Endodermal cell (in vitro differentiated cells): ENCODE measurements around the gene CHCHD3. TPM values are rescaled to one million over a fixed set of nuclear protein-coding genes. Genes with fewer than 3 reads are reported as not detected.

Source experiments
- DNase-seq: peaks from one replicate; pipeline ENCODE4 v3.0.0-alpha.2; 2017
- H3K27ac ChIP-seq: 2 replicates; pipeline ENCODE4 v1.5.1; 2013; ENCODE audit warnings: mild to moderate bottlenecking, low read depth, low read length, moderate library complexity
- H3K27me3 ChIP-seq: 2 replicates; pipeline ENCODE4 v1.6.1; 2013; ENCODE audit warnings: mild to moderate bottlenecking, low read length, moderate library complexity; ENCODE audit not compliant: insufficient read depth, control insufficient read depth, poor library complexity, severe bottlenecking
- H3K36me3 ChIP-seq: 2 replicates; pipeline ENCODE4 v1.7.0; 2013; ENCODE audit warnings: mild to moderate bottlenecking, low read length, moderate library complexity; ENCODE audit not compliant: control insufficient read depth, insufficient read depth
- H3K4me1 ChIP-seq: one replicate; pipeline ENCODE4 v1.7.0; 2013; ENCODE audit warnings: low read length; ENCODE audit not compliant: control insufficient read depth, insufficient read depth
- H3K4me3 ChIP-seq: 2 replicates; pipeline ENCODE4 v1.5.1; 2013; ENCODE audit warnings: mild to moderate bottlenecking, low read length, moderate library complexity
- H3K9ac ChIP-seq: 2 replicates; pipeline ENCODE4 v1.6.1; 2013; ENCODE audit warnings: mild to moderate bottlenecking, low read length, moderate library complexity; ENCODE audit not compliant: poor library complexity, severe bottlenecking; ENCODE audit errors: extremely low read depth
- H3K9me3 ChIP-seq: 2 replicates; pipeline ENCODE4 v1.6.1; 2013; ENCODE audit warnings: mild to moderate bottlenecking, low read length, moderate library complexity; ENCODE audit not compliant: control insufficient read depth
- H3K27ac Mint-ChIP-seq: 2 replicates; pipeline ENCODE4 v1.8.0; 2020; ENCODE audit warnings: mixed read lengths
- H3K27me3 Mint-ChIP-seq: 2 replicates; pipeline ENCODE4 v1.8.0; 2021; ENCODE audit warnings: mild to moderate bottlenecking, mixed read lengths; ENCODE audit not compliant: insufficient read depth
- H3K36me3 Mint-ChIP-seq: 2 replicates; pipeline ENCODE4 v1.8.0; 2020; ENCODE audit warnings: low read depth, mixed read lengths
- H3K4me1 Mint-ChIP-seq: 2 replicates; pipeline ENCODE4 v1.8.0; 2020; ENCODE audit warnings: mixed read lengths
- H3K4me3 Mint-ChIP-seq: 2 replicates; pipeline ENCODE4 v1.8.0; 2020; ENCODE audit warnings: mild to moderate bottlenecking, moderate library complexity, mixed read lengths
- H3K9me3 Mint-ChIP-seq: 2 replicates; pipeline ENCODE4 v1.8.0; 2020; ENCODE audit warnings: mild to moderate bottlenecking, mixed read lengths
- CTCF ChIP-seq: fragments of 200-600 bp; sonication (generic); conservative IDR thresholded peaks from 2 replicates; pipeline ENCODE4 v1.5.0; 2021; ENCODE audit warnings: antibody characterized with exemption, mild to moderate bottlenecking
- WGBS, 2 experiments: methylation state at CpG; one replicate each; pipeline versions ENCODE4 v1.1.5 to v1.1.7; 2013; ENCODE audit warnings: missing lambda C conversion rate in 2 of 2, mixed read lengths in 1 of 2; ENCODE audit not compliant: insufficient coverage in 1 of 2, insufficient read length in 1 of 2; 5-methylcytosine and 5-hydroxymethylcytosine counted together
- total RNA-seq, 2 donors: library from RNA; stranded (reverse); fragmentation: NEBNext Ultra II Directional in 1 of 2; extraction: Animal tissue kit (Norgen Biotek cat#: 25700) in 1 of 2; gene quantifications; 2 replicates in 1 of 2; 3 replicates in 1 of 2; pipeline ENCODE4 v1.2.1, GENCODE V29; 2021

Gene CHCHD3
- total RNA-seq, 2 donors from 2014 or later, result 70.4 to 75.2 TPM

DNA sequence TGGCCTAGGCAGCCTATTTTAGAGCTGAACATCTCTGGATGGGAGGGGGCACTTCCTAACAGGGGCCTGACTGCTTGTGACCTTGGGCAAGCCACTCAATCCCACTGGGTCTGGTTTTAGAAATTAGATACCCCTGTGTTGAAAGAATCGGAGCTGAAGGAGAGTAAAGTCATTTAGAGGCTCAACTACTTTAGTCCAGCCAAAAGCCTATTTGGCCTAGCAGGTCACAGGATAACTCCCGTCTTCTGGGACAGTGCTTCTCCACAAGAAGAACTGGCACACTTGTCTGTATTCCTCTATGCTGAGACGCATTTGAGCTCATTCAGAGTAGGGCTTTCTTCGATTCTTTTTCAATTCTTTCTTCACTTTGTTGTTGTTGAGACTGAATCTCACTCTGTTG, 224.2 kb downstream of the CHCHD3 start:
- 93 to 100% methylated on average over 4 of the region's 4 CpGs for WGBS, 2 experiments
- H3K27me3 ChIP-seq, result no peaks in the 10 kb centered on the region

GRCh38 chr7:132857031-132857430, 224.9 kb downstream of the CHCHD3 start:
- no peak for TF ChIP-seq CTCF
- Histone ChIP-seq H3K36me3 (no peaks in the 10 kb centered on the region), H3K27me3 (no peaks in the 10 kb centered on the region), H3K27ac (no peak overlapping the region), H3K9ac (no peak overlapping the region), H3K4me3 (no peak overlapping the region), H3K9me3 (no peaks in the 10 kb centered on the region), H3K4me1 (no peaks in the 10 kb centered on the region)
- Mint-ChIP-seq H3K36me3 (peaks cover 9% of the 10 kb centered on the region), H3K27me3 (no peaks in the 10 kb centered on the region), H3K9me3 (no peaks in the 10 kb centered on the region), H3K4me1 (no peaks in the 10 kb centered on the region), H3K4me3 (no peak overlapping the region), H3K27ac (no peak overlapping the region)
- no peak for DNase-seq
- WGBS, 2 experiments, result 89 to 95% methylated on average over 2 to 4 of the region's 4 CpGs

More for the DNA sequence above, 224.2 kb downstream of the CHCHD3 start:
- Histone ChIP-seq H3K9ac (no peak overlapping the region), H3K27ac (no peak overlapping the region), H3K36me3 (no peaks in the 10 kb centered on the region), H3K9me3 (peaks cover 2% of the 10 kb centered on the region), H3K4me1 (no peaks in the 10 kb centered on the region), H3K4me3 (no peak overlapping the region)
- Mint-ChIP-seq H3K27me3 (no peaks in the 10 kb centered on the region), H3K36me3 (peaks cover 9% of the 10 kb centered on the region), H3K4me3 (no peak overlapping the region), H3K9me3 (no peaks in the 10 kb centered on the region), H3K27ac (no peak overlapping the region), H3K4me1 (no peaks in the 10 kb centered on the region)
- DNase-seq, result no peak
- no peak for TF ChIP-seq CTCF

GRCh38 chr7:132856416-132856815, 225.5 kb downstream of the CHCHD3 start:
- no peak overlapping the region for H3K4me3 ChIP-seq
- no peak overlapping the region for H3K27ac ChIP-seq
- no peaks in the 10 kb centered on the region for H3K9me3 Mint-ChIP-seq
- no peaks in the 10 kb centered on the region for H3K4me1 Mint-ChIP-seq
- H3K4me1 ChIP-seq, result no peaks in the 10 kb centered on the region
- H3K27ac Mint-ChIP-seq, result no peak overlapping the region
- H3K27me3 Mint-ChIP-seq, result no peaks in the 10 kb centered on the region
- no peak overlapping the region for H3K9ac ChIP-seq
- no peaks in the 10 kb centered on the region for H3K36me3 ChIP-seq
- TF ChIP-seq CTCF, result no peak
- H3K9me3 ChIP-seq, result no peaks in the 10 kb centered on the region
- WGBS, 2 experiments, result 93 to 96% methylated on average over 5 of the region's 5 CpGs
- H3K36me3 Mint-ChIP-seq, result peaks cover 9% of the 10 kb centered on the region
- no peaks in the 10 kb centered on the region for H3K27me3 ChIP-seq
- no peak for DNase-seq
- H3K4me3 Mint-ChIP-seq, result no peak overlapping the region
